Tibial nerve (tissue), 3 donors: ENCODE measurements around the gene ADRM1.

Source experiments
- CTCF ChIP-seq, 5 experiments: fragments of 200-600 bp in 3 of 5; fragments of 450-650 bp in 2 of 5; sonication (generic) in 3 of 5; IDR thresholded peaks; one replicate each; pipeline ENCODE4 v1.5.1; 2016 to 2019; ENCODE audit warnings: antibody characterized with exemption in 5 of 5, mild to moderate bottlenecking in 3 of 5, moderate library complexity in 2 of 5
- POLR2A ChIP-seq, 2 donors: fragments of 450-650 bp; IDR thresholded peaks; one replicate each; pipeline ENCODE4 v1.6.1; 2017; ENCODE audit warnings: antibody characterized with exemption in 2 of 2, mild to moderate bottlenecking in 2 of 2, moderate library complexity in 2 of 2

- TF ChIP-seq CTCF (IDR thresholded peaks at IDR 0.05), result no peak
- TF ChIP-seq POLR2A (IDR thresholded peaks at IDR 0.05), result no peak
These were observed 9.2 kb downstream of the ADRM1 start for GRCh38 chr20:62311832-62312661.
